ENCODE data around the gene EPHA10.

Gene EPHA10

GRCh38 chr1:37753473-37754321, 11.2 kb downstream of the EPHA10 start (continued):
- TF ChIP-seq ZBTB44 (tag by site-specific recombination; IDR thresholded peaks at IDR 0.05) (no peak), ZNF26 (tag by site-specific recombination; IDR thresholded peaks at IDR 0.05) (no peak), ZNF660 (tag by site-specific recombination; IDR thresholded peaks at IDR 0.05) (no peak), FEZF1 (tag by site-specific recombination; IDR thresholded peaks at IDR 0.05) (no peak), ZNF335 (tag by site-specific recombination; conservative IDR thresholded peaks at IDR 0.05) (no peak), TRIM28 (IDR thresholded peaks at IDR 0.05; ENCODE audit: borderline replicate concordance, low read length) (no peak), IKZF3 (tag by site-specific recombination; IDR thresholded peaks at IDR 0.05) (no peak), ZNF571 (tag by site-specific recombination; IDR thresholded peaks at IDR 0.05) (no peak), SP7 (tag by site-specific recombination; IDR thresholded peaks at IDR 0.05) (no peak), PATZ1 (tag by site-specific recombination; IDR thresholded peaks at IDR 0.05) (peak; percentile 54; the same call in 1 of the 2 replicates)

- H3K4me3 ChIP-seq (ENCODE audit: low read depth, low read length), result peak overlapping the region; percentile 33
- TF ChIP-seq SP3 (tag by site-specific recombination; IDR thresholded peaks at IDR 0.05), result peak; percentile 59
- TF ChIP-seq KLF1 (tag by site-specific recombination; IDR thresholded peaks at IDR 0.05), result peak; percentile 72
- peak; percentile 37 for TF ChIP-seq ZBTB26 (tag by site-specific recombination; optimal IDR thresholded peaks at IDR 0.05)
- TF ChIP-seq ZNF48 (tag by site-specific recombination; IDR thresholded peaks at IDR 0.05), result no peak
- TF ChIP-seq PBX3 (CRISPR knock-in tag; IDR thresholded peaks at IDR 0.05), result 0 out of 2 replicates have a peak, but pooled peaks have one; percentile 73
- TF ChIP-seq GLIS2 (tag by site-specific recombination; IDR thresholded peaks at IDR 0.05), result peak; percentile 69
- no peak for TF ChIP-seq ZNF521 (tag by site-specific recombination; IDR thresholded peaks at IDR 0.05)
- peak; percentile 69; the same call in 1 of the 2 replicates for TF ChIP-seq PATZ1 (tag by site-specific recombination; IDR thresholded peaks at IDR 0.05)
- TF ChIP-seq KLF9 (tag by site-specific recombination; IDR thresholded peaks at IDR 0.05; ENCODE audit: low read depth), result peak; percentile 66; the same call in 1 of the 2 replicates
- 0 out of 2 replicates have a peak, but pooled peaks have one; percentile 40 for TF ChIP-seq SCRT2 (tag by site-specific recombination; IDR thresholded peaks at IDR 0.05)
- peak; percentile 45 for TF ChIP-seq SP2 (tag by site-specific recombination; IDR thresholded peaks at IDR 0.05)
- TF ChIP-seq ZSCAN23 (tag by site-specific recombination; IDR thresholded peaks at IDR 0.05), result no peak
- POLR2A ChIA-PET, result no interaction called here
- peak overlapping the region; percentile 56; the same call in 1 of the 2 replicates for H3K27ac ChIP-seq (ENCODE audit: extremely low read depth, low read depth, low read length)
- no peaks in the 10 kb centered on the region for H3K9me3 ChIP-seq (ENCODE audit: control insufficient read depth, insufficient read depth, low read depth, low read length)
- no peaks in the 10 kb centered on the region for H3K4me1 ChIP-seq (ENCODE audit: control insufficient read depth, insufficient read depth, low read length)
- no peaks in the 10 kb centered on the region for H3K36me3 ChIP-seq (ENCODE audit: control insufficient read depth in 2 of 2, insufficient read depth in 1 of 2, low read length in 2 of 2)
- CTCF ChIA-PET, result no interaction called here
These were observed 12.1 kb downstream of the EPHA10 start for GRCh38 chr1:37752583-37753471.
